GM12878 (cell line): ENCODE results near the gene IQGAP2. TPM values are rescaled to one million over a fixed set of nuclear protein-coding genes. Genes with fewer than 3 reads are reported as not detected.

Experiments used
- ATAC-seq: fragments of 200-7000 bp; cut with Tn5 transposase; 3 replicates; pipeline ENCODE4 v1.9.1; 2020; ENCODE audit warnings: mild to moderate bottlenecking, moderate library complexity
- BruUV-seq: library from RNA; stranded (reverse); fragments of 400-500 nt; replicated peaks from 2 replicates; lab custom pipeline; 2021; lab: Mats Ljungman, UMichigan
- CTCF ChIA-PET: fragments of 300-600 bp; sonication (Branson Sonifier 250); formaldehyde crosslinking; extraction: SDS; loops from one replicate; lab custom pipeline; 2021; ENCODE audit warnings: inconsistent platforms; lab: Yijun Ruan, JAX
- POLR2A ChIA-PET: fragments of 350-600 bp; formaldehyde crosslinking; extraction: SDS; loops from one replicate; lab custom pipeline; 2021; ENCODE audit warnings: inconsistent platforms; lab: Charles Lee
- RAD21 ChIA-PET: fragments of 300-600 bp; sonication (Branson Sonifier 250); formaldehyde crosslinking; loops from one replicate; lab custom pipeline; 2023; ENCODE audit warnings: antibody characterized with exemption; ENCODE audit not compliant: unreplicated experiment; lab: Charles Lee
- SMC1A ChIA-PET: fragments of 300-600 bp; sonication (Branson Sonifier 250); formaldehyde crosslinking; loops from one replicate; lab custom pipeline; 2023; ENCODE audit not compliant: unreplicated experiment, uncharacterized antibody; lab: Charles Lee
- DNase-seq: peaks from one replicate; pipeline ENCODE4 v3.0.0-alpha.2; 2011; ENCODE audit warnings: low read depth, low spot score
- FAIRE-seq: peaks from 3 replicates; lab custom pipeline; 2011; peaks lifted over from hg19 to GRCh38; lab: Jason Lieb, UNC
- H2AFZ ChIP-seq: 2 replicates; pipeline ENCODE4 v1.6.0; 2011; ENCODE audit warnings: low read depth, low read length, control low read depth; ENCODE audit not compliant: control insufficient read depth
- H3K27ac ChIP-seq: 2 replicates; pipeline ENCODE4 v1.5.1; 2011; ENCODE audit warnings: control low read depth; ENCODE audit not compliant: control insufficient read depth, insufficient read depth
- H3K27me3 ChIP-seq, 2 experiments: replicated peaks in 1 of 2; 2 replicates each; pipeline versions ENCODE4 v1.6.0 to v1.6.1; 2011; ENCODE audit warnings: low read length in 1 of 2; ENCODE audit not compliant: control insufficient read depth in 2 of 2, insufficient read depth in 2 of 2
- H3K36me3 ChIP-seq, 2 experiments: 2 replicates each; pipeline ENCODE4 v1.5.1; 2011; ENCODE audit warnings: low read length in 1 of 2; ENCODE audit not compliant: control insufficient read depth in 2 of 2, insufficient read depth in 2 of 2
- H3K4me1 ChIP-seq: 2 replicates; pipeline ENCODE4 v1.6.1; 2011; ENCODE audit warnings: mild to moderate bottlenecking, low read length, moderate library complexity, mixed read lengths; ENCODE audit not compliant: control insufficient read depth, insufficient read depth
- H3K4me2 ChIP-seq: 2 replicates; pipeline ENCODE4 v1.6.0; 2011; ENCODE audit warnings: control low read depth; ENCODE audit not compliant: control insufficient read depth, insufficient read depth
- H3K4me3 ChIP-seq: fragments of 200-600 bp; sonication (generic); 2 replicates; pipeline ENCODE4 v1.5.1; 2016
- H3K79me2 ChIP-seq: 2 replicates; pipeline ENCODE4 v1.6.0; 2011; ENCODE audit warnings: low read length; ENCODE audit not compliant: control insufficient read depth, insufficient read depth
- H3K9ac ChIP-seq: 2 replicates; pipeline ENCODE4 v1.8.0; 2011; ENCODE audit warnings: low read length, control low read depth, mixed read lengths; ENCODE audit not compliant: control insufficient read depth, insufficient read depth
- H3K9me3 ChIP-seq: replicated peaks from 3 replicates; pipeline ENCODE4 v1.5.1; 2011; ENCODE audit warnings: mild to moderate bottlenecking, low read length; ENCODE audit not compliant: control insufficient read depth, insufficient read depth
- H4K20me1 ChIP-seq: 2 replicates; pipeline ENCODE4 v1.6.0; 2011; ENCODE audit not compliant: control insufficient read depth, insufficient read depth
- BCL11A ChIP-seq: IDR thresholded peaks from 2 replicates; pipeline ENCODE4 v1.6.1; 2011; ENCODE audit warnings: low read depth, low read length
- CHD2 ChIP-seq: IDR thresholded peaks from 2 replicates; pipeline ENCODE4 v1.6.1; 2011; ENCODE audit warnings: low read depth, low read length, improper control_type of control experiment, borderline replicate concordance
- GATAD2B ChIP-seq: fragments of 450-650 bp; conservative IDR thresholded peaks from 2 replicates; pipeline ENCODE4 v1.6.1; 2017; ENCODE audit warnings: low read depth, mild to moderate bottlenecking, moderate library complexity
- NBN ChIP-seq: fragments of 450-650 bp; IDR thresholded peaks from 2 replicates; pipeline ENCODE4 v1.6.1; 2016
- NFXL1 ChIP-seq: fragments of 450-650 bp; IDR thresholded peaks from 2 replicates; pipeline ENCODE4 v1.6.1; 2017; ENCODE audit warnings: antibody characterized with exemption, mild to moderate bottlenecking, borderline replicate concordance
- NFYB ChIP-seq: IDR thresholded peaks from 2 replicates; pipeline ENCODE4 v1.6.1; 2011; ENCODE audit warnings: low read depth, mild to moderate bottlenecking, low read length, improper control_type of control experiment, moderate library complexity; ENCODE audit not compliant: insufficient read depth
- STAT3 ChIP-seq: IDR thresholded peaks from 2 replicates; pipeline ENCODE4 v1.6.1; 2011; ENCODE audit warnings: low read depth, low read length, improper control_type of control experiment
- TCF3 ChIP-seq: IDR thresholded peaks from 2 replicates; pipeline ENCODE4 v1.6.1; 2012; ENCODE audit warnings: low read depth, mild to moderate bottlenecking, low read length, borderline replicate concordance; ENCODE audit not compliant: insufficient read depth
- YY1 ChIP-seq: IDR thresholded peaks from 2 replicates; pipeline ENCODE4 v1.6.1; 2011; ENCODE audit warnings: low read depth, mild to moderate bottlenecking, low read length
- WGBS: methylation state at CpG from one replicate; pipeline ENCODE4 v1.1.6; 2016; ENCODE audit warnings: low lambda C conversion rate; ENCODE audit not compliant: insufficient replicate concordance, insufficient coverage; ENCODE audit errors: missing lambda C conversion rate; 5-methylcytosine and 5-hydroxymethylcytosine counted together
- in situ Hi-C: fragments of 300-500 bp; cut with MboI; formaldehyde crosslinking; loops from 9 replicates; pipeline ENCODE4 v1.14.3; 2018; ENCODE audit warnings: mixed read lengths
- intact Hi-C: fragments of 100-400 bp; cut with micrococcal nuclease; formaldehyde crosslinking; loops from one replicate; pipeline ENCODE4 v1.14.2; 2022; ENCODE audit not compliant: unreplicated experiment
- polyA plus RNA-seq, 11 experiments: library from polyadenylated mRNA; depleted of rRNA in 4 of 11; unstranded in 6 of 11; stranded (reverse) in 5 of 11; fragments of >200 nt; fragmentation: Nextera tagmentation in 4 of 11; fragmentation: Illumina TruSeq in 1 of 11; extraction: Ambion mirVana in 4 of 11; extraction: Trizol in 1 of 11; gene quantifications; 1 replicate in 1 of 11; 2 replicates in 10 of 11; pipeline versions ENCODE4 v1.2.1 to v1.2.3, GENCODE V29; 2011 to 2016; ENCODE audit warnings: inconsistent platforms in 2 of 11, missing spikeins in 2 of 11, low read depth in 1 of 11
- total RNA-seq, 4 experiments: library from RNA; depleted of rRNA in 3 of 4; stranded (reverse); fragments of >200 nt in 3 of 4; fragmentation: Illumina TruSeq in 1 of 4; extraction: Trizol in 1 of 4; gene quantifications; 2 replicates each; pipeline versions ENCODE4 v1.2.1 to v1.2.3, GENCODE V29; 2013 to 2021
- TF ChIP-seq, protein P1 (sequence below): fragments of 450-650 bp; IDR thresholded peaks from 2 replicates; pipeline ENCODE4 v1.6.1; 2017; ENCODE audit warnings: mild to moderate bottlenecking
- TF ChIP-seq, protein P2 (sequence below): fragments of 450-650 bp; formaldehyde crosslinking; IDR thresholded peaks from 2 replicates; pipeline ENCODE4 v1.4.0; 2020; ENCODE audit warnings: mild to moderate bottlenecking, moderate library complexity

IQGAP2 gene
- total and polyA plus RNA-seq, 10 of the 15 experiments (the other 5 are each of a cell fraction or from before 2014, with no cell fraction given): 14.5 to 41.4 (median 21.8) TPM

- intact Hi-C loops: no loop called here
- FAIRE-seq (no peak), DNase-seq (no peak), ATAC-seq (no peak)
- Histone ChIP-seq H3K9me3 (no peaks in the 10 kb centered on the region; the same call in 2 of the 3 replicates), H3K9ac (no peak overlapping the region), H3K27me3 (no peaks in the 10 kb centered on the region), H3K27ac (no peak overlapping the region), H3K79me2 (no peaks in the 10 kb centered on the region), H3K4me2 (no peak overlapping the region), H2AFZ (no peak overlapping the region), H4K20me1 (no peaks in the 10 kb centered on the region), H3K36me3 (peaks cover 0 to 5% of the 10 kb centered on the region in 2 experiments; a peak in 1 of 4 replicates), H3K4me3 (no peak overlapping the region), H3K4me1 (no peaks in the 10 kb centered on the region)
- BruUV-seq: no TSS peak
- ChIA-PET SMC1A (no interaction called here), POLR2A (no interaction called here), CTCF (no interaction called here), RAD21 (interaction anchor here (1.4 kb wide), 1 partner anchor 14 kb away, joined by 3 read pairs; no protein-coding TSS in a partner anchor)
- TF ChIP-seq, protein P1, sequence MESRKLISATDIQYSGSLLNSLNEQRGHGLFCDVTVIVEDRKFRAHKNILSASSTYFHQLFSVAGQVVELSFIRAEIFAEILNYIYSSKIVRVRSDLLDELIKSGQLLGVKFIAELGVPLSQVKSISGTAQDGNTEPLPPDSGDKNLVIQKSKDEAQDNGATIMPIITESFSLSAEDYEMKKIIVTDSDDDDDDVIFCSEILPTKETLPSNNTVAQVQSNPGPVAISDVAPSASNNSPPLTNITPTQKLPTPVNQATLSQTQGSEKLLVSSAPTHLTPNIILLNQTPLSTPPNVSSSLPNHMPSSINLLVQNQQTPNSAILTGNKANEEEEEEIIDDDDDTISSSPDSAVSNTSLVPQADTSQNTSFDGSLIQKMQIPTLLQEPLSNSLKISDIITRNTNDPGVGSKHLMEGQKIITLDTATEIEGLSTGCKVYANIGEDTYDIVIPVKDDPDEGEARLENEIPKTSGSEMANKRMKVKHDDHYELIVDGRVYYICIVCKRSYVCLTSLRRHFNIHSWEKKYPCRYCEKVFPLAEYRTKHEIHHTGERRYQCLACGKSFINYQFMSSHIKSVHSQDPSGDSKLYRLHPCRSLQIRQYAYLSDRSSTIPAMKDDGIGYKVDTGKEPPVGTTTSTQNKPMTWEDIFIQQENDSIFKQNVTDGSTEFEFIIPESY: no peak
- no peak for TF ChIP-seq NBN
- TF ChIP-seq GATAD2B: no peak
- 92% methylated on average over 2 of the region's 2 CpGs for WGBS
- in situ Hi-C loops: no loop called here
These were observed 298.2 kb downstream of the IQGAP2 start for GRCh38 chr5:76701298-76701697.

DNA sequence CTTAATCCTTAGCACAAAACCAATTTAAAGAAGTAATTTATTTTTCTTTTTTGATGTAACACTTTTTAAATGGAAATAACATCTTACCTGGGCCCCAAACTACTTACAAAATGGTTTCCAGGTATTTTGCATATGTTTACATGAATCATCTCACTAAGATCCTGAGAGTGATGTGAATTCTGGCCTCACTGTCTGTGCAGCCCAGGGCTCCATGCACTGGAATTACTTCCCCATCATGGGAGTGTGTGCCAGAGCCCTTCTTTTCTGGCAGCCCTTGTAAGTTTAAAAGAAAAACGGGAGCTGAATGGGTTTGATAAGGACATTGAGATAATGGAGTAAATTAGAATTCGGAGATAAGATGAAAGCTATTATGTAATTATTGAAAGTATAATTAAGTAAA lies 300.6 kb downstream of the IQGAP2 start:
- in situ Hi-C loops: no loop called here
- WGBS: 94% methylated on average over 2 of the region's 2 CpGs
- no peak for TF ChIP-seq CHD2
- TF ChIP-seq YY1: no peak
- TF ChIP-seq NFYB: no peak
- no peak for TF ChIP-seq BCL11A
- TF ChIP-seq, protein P2, sequence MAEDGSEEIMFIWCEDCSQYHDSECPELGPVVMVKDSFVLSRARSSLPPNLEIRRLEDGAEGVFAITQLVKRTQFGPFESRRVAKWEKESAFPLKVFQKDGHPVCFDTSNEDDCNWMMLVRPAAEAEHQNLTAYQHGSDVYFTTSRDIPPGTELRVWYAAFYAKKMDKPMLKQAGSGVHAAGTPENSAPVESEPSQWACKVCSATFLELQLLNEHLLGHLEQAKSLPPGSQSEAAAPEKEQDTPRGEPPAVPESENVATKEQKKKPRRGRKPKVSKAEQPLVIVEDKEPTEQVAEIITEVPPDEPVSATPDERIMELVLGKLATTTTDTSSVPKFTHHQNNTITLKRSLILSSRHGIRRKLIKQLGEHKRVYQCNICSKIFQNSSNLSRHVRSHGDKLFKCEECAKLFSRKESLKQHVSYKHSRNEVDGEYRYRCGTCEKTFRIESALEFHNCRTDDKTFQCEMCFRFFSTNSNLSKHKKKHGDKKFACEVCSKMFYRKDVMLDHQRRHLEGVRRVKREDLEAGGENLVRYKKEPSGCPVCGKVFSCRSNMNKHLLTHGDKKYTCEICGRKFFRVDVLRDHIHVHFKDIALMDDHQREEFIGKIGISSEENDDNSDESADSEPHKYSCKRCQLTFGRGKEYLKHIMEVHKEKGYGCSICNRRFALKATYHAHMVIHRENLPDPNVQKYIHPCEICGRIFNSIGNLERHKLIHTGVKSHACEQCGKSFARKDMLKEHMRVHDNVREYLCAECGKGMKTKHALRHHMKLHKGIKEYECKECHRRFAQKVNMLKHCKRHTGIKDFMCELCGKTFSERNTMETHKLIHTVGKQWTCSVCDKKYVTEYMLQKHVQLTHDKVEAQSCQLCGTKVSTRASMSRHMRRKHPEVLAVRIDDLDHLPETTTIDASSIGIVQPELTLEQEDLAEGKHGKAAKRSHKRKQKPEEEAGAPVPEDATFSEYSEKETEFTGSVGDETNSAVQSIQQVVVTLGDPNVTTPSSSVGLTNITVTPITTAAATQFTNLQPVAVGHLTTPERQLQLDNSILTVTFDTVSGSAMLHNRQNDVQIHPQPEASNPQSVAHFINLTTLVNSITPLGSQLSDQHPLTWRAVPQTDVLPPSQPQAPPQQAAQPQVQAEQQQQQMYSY (CRISPR knock-in tag): no peak
- TF ChIP-seq NFXL1: no peak
- TF ChIP-seq STAT3: no peak
- TF ChIP-seq TCF3: no peak

More for the DNA sequence above, 300.6 kb downstream of the IQGAP2 start:
- no peak overlapping the region for H3K27ac ChIP-seq
- FAIRE-seq (no peak), DNase-seq (no peak), ATAC-seq (no peak)
- ChIA-PET CTCF (interaction anchor here (1.0 to 2.2 kb wide), 5 partner anchors 11 to 103 kb away, joined by 3 to 20 read pairs (median 6); no protein-coding TSS in a partner anchor), POLR2A (no interaction called here), SMC1A (interaction anchor here (0.5 to 3.5 kb wide), 9 partner anchors 8 to 121 kb away, joined by 3 to 27 read pairs (median 4); no protein-coding TSS in a partner anchor), RAD21 (interaction anchor here (1.5 to 2.3 kb wide), 2 partner anchors 29 to 71 kb away, joined by 3 to 19 read pairs; no protein-coding TSS in a partner anchor)
- intact Hi-C loops: no loop called here
- no peaks in the 10 kb centered on the region for H3K27me3 ChIP-seq
- no peaks in the 10 kb centered on the region for H3K9me3 ChIP-seq
- BruUV-seq: no TSS peak
- no peaks in the 10 kb centered on the region for H3K4me1 ChIP-seq
- no peak overlapping the region for H2AFZ ChIP-seq
- H3K4me2 ChIP-seq: no peak overlapping the region
- H3K4me3 ChIP-seq: no peak overlapping the region
- H3K9ac ChIP-seq: no peak overlapping the region
- no peaks in the 10 kb centered on the region for H4K20me1 ChIP-seq
- no peaks in the 10 kb centered on the region for H3K79me2 ChIP-seq
- H3K36me3 ChIP-seq: peaks cover 0 to 5% of the 10 kb centered on the region in 2 experiments; a peak in 2 of 4 replicates
